ENCODE results near the gene TBC1D2.

Gene TBC1D2

GRCh38 chr9:98241357-98242300 lies 13.8 kb downstream of the TBC1D2 start:
- DNase-seq (ENCODE audit: low read depth in 2 of 3, low spot score in 1 of 3) = no peak

DNA sequence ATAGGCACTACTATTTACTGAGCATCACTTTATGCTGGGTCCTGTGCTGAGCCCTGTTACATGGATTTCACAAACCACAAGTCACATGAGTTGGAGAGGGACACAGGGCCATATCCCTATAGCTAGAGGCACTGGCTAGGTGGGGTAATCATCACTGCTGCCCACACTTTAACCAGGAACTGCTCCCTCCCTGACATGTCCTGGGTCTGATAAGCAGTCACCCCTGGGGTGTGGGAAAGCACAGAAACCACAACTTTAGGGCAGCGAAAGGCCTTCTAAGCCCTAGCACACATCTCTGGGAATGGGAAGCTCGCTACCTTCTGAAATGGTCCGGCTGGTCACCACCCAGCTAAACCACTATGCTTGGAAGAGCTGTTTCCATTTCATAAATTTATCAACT lies 15.0 kb downstream of the TBC1D2 start:
- no peak for DNase-seq (ENCODE audit: low read depth in 2 of 3, low spot score in 1 of 3)

DNA sequence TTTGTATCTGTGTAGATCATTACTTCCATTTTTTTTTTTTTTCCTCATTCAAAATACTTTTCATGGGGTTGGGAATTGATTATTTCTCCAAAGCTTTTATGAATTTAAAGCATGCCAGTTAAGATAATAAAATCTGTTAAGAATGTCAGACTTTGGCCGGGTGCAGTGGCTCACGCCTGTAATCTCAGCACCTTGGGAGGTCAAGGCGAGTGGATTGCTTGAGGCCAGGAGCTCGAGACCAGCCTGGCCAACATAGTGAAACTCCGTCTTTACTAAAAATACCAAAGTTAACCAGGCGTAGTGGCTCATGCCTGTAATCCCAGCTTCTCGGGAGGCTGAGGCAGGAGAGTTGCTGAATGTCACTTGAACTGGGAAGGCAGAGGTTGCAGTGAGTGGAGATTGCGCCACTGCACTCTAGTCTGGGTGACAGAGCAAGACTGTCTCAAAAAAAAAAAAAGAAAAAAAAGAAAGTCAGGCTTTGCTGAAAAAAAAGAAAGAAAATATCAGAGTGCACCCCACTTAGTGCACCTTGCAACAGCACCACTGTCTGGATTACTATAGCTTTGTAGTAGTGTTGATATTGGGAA lies 18.5 kb downstream of the TBC1D2 start:
- no peak for DNase-seq (ENCODE audit: low read depth in 2 of 3, low spot score in 1 of 3)

DNA sequence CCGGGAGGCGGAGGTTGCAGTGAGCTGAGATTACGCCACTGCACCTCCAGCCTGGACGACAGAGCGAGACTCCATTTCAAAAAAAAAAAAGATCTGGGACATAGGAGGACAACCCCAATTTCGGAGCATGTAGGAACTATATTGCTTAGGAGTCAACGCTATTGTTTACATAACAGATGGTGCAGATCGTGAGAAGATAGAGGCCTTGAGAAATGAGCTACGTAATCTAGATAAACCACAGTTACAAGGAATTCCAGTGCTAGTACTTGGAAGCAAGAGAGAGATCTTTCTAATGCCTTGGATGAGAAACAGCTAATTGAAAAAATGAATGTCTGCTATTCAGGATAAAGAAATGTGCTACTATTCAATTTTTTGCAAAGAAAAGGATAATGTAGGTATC lies 20.3 kb downstream of the TBC1D2 start:
- no peak for DNase-seq (ENCODE audit: low read depth in 2 of 3, low spot score in 1 of 3)

GRCh38 chr9:98234245-98234825 lies 21.1 kb downstream of the TBC1D2 start:
- no peak for DNase-seq (ENCODE audit: low read depth in 2 of 3, low spot score in 1 of 3)

- no peak for DNase-seq (ENCODE audit: low read depth in 2 of 3, low spot score in 1 of 3)
These were observed 22.5 kb downstream of the TBC1D2 start for GRCh38 chr9:98232926-98233325.

DNA sequence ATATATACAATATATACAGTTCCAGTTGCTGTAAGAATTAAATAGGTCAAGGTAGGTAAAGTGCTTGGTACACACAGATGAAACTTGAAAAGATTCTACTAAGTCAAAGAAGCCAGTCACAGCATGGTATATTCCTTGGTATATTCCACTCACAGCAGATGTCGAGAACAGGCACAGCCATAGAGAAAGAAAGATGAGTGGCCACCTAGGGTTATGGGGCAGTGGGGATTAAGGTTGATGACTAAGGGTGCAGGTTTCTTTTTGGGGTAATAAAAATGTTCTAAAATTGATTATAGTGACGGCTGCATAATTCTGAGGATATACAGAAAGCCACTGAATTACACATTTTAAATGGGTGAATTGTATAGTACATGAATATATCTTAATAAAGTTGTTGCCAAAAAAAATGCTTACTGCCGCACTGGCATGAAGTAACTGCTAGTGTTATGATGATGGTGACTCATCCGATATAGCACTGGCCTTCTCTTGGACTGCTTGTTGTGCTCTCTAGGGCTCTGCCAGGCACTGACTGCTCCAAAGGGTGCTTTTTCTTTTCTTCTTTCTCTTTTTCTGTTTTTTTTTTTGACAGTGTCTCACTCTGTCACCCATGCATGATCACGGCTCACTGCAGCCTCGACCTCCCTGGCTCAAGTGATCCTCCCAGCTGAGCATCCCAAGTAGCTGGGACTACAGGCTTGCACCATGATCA lies 23.5 kb downstream of the TBC1D2 start:
- no peak for DNase-seq (ENCODE audit: low read depth in 2 of 3, low spot score in 1 of 3)

DNA sequence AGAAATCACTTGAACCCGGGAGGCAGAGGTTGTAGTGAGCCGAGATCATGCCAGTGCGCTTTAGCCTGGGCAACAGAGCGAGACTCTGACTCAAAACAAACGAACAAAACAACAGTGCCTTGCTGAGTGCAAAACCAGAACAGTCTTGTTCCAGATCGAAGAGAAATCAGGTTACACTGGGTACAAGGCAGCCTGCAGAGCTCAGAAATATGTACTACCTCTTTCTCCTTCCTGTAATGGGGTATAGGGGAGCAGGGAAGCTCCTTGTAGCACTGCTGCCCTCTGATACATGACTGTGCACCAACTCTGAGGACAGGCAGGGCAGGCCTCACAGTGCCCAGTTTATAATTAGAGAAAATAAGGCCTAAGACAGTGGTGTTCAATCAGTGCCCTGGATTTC lies 24.7 kb downstream of the TBC1D2 start:
- DNase-seq (ENCODE audit: low read depth in 2 of 3, low spot score in 1 of 3) = no peak

- no peak for DNase-seq (ENCODE audit: low read depth in 2 of 3, low spot score in 1 of 3)
These were observed 25.1 kb downstream of the TBC1D2 start for GRCh38 chr9:98230304-98230703.

DNA sequence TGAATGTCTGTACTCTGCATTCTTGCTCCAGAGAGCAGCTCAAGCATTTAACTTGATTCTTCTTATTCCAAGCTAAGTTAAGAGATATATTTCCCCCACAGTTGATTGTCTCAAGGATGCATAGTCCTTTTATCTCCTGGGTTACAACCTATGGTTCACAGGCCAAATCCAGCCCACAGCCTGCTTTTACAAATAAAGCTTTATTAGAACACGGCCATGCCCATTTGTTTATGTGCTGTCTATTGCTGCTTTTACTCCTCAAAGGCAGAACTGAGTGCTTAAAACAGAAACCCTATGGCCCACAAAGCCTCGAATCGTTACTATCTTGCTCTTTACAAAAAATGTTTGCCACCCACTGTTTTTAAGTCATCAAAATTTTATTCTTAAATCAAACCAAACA lies 25.8 kb downstream of the TBC1D2 start:
- DNase-seq (ENCODE audit: low read depth in 2 of 3, low spot score in 1 of 3) = no peak

DNA sequence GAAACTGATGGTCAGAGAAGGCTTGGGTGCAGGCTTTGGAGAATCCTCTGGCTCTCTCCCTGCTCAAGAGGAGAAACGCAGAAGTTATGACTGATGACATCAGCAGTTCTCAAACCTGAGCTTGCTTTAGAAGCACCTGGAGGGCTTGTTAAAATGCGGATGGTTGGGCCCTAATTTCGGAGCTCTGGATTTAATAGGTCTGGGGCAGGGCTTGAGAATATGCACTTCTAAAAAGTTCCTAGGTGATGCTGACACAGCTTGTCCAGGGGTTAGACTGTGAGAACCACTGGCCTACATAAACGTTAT lies 26.4 kb downstream of the TBC1D2 start:
- no peak for DNase-seq (ENCODE audit: low read depth in 2 of 3, low spot score in 1 of 3)

DNA sequence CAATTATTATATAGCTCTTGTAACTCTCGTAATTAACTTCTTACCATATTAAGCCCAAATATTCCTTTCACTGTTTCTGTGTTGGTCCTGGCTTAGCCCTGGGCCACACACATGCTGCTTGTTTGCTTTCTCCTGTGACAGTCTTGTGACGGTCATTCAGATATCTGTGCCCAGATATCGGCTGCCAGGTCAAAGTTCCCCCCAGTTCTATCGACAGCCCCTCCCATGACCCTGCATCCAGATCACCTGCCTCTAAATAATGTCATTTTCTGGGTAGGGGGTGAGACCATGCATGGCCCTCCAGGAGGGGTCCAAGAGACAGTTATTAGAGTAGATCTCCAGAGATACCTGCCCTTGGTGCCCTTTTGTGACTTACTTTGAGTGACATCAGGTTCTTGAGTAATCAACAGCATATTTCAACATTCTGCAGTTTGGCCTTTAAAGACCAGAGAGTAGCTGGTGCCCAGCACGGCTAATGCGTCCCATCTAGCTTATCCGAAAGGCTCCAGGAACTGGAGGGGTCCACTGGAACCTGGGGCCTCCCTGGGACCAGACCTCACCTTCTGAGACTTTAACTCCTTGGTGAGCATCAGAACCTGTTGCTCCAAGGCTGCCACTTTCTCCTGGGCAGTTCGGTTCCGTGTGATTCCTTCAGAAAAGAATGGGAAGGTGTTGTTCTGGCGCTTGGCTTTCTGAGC lies 26.9 kb downstream of the TBC1D2 start:
- DNase-seq (ENCODE audit: low read depth in 2 of 3, low spot score in 1 of 3) = no peak

DNA sequence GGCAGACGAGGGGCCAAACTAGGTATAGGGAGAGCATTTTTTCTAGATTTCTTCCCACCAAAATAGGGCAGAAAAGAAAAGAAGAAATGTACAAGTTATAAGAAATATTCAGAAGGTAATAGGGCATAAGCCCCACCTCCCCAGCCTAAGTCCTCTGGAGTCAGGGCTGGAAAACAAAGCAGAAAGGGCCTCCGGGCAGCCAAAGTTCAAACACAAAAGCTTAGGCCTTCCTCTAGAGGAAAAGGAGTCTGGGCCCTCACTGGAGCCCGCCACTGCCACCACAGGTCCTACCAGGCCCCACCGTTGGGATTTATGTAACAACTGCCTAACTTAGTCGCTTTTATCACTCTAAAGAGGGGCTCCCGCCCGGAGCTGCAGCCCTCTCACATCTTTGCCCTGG lies 27.6 kb downstream of the TBC1D2 start:
- DNase-seq (ENCODE audit: low read depth in 2 of 3, low spot score in 1 of 3) = no peak

DNA sequence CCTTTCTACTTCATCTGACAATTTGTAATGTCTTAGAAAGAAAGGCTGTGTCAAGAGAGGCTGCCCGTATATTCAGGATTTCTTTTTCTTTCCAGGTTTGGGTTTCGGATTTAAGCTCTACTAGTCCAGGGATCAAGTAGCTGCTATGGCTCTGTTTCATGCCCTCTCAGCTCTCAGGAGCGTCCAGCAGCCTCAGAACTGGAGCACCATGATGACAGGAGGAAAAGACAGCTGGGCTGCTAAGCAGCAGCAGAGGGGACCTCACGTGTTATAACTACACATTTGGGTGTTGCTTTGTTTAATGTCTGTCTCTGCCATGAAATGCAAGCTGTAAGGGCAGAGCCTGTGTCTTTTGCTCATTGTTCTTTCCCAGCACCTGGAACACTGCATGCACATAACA lies 28.5 kb downstream of the TBC1D2 start:
- DNase-seq (ENCODE audit: low read depth in 2 of 3, low spot score in 1 of 3) = no peak

DNA sequence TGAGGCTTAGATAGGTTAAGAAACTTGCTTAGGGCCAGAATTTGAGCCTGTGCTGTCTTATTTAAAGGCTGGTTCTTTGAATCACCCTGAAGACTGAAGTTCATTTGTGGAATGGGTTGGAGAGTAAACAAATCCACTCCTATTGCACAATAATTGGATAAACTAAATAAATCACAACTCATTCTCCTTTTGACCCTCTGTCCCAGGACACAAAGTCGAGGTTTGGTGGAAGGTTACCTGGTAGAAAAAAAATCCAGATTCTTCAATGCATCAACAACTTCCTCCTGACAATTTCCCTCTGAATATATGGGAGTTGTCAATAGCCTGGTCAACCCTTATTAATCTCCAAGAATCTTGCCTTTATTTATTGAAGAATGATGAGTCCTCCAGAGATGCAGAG lies 28.9 kb downstream of the TBC1D2 start:
- DNase-seq (ENCODE audit: low read depth in 2 of 3, low spot score in 1 of 3) = no peak

- no peak for DNase-seq (ENCODE audit: low read depth in 2 of 3, low spot score in 1 of 3)
These were observed 30.4 kb downstream of the TBC1D2 start for GRCh38 chr9:98225015-98225442.

GRCh38 chr9:98222885-98223691 lies 32.4 kb downstream of the TBC1D2 start:
- DNase-seq (ENCODE audit: low read depth in 2 of 3, low spot score in 1 of 3) = no peak

DNA sequence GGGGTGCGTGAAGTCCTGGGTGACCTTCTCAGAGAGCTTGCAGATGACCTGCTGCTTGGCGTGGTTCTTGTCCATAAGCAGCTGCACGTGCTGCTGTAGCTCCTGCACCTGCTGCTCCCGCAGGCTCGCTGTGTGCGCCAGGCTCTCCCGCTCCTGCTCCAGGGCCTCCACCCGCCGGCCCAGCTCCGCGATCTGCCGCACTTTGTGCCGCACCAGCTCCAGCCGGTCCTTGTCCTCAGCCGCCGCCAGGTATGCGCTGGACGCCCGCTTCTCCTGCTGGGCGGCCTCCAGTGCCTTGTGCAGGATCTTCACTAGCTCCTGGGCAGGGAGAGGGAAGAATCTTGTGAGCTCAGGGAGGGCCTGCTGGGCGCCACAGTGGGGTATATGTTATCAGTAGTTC lies 34.5 kb downstream of the TBC1D2 start:
- no peak for DNase-seq (ENCODE audit: low read depth in 2 of 3, low spot score in 1 of 3)

- DNase-seq (ENCODE audit: low read depth in 2 of 3, low spot score in 1 of 3) = no peak
These were observed 35.6 kb downstream of the TBC1D2 start for GRCh38 chr9:98219794-98220370.

DNA sequence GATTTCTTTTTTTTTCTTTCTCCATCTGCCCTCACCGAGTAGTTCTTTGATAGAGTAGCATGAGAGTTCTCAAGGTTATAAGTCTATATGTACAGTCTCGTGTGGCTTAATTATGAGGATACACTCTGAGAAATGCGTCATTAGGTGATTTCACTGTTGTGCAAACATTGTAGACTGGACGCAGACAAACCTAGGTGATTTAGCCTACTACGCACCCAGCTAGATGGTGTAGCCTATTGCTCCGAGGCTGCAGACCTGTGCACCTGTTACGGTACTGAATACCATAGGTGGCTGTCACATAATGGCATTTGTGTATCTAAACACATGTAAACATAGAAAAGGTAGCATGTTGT lies 36.1 kb downstream of the TBC1D2 start:
- DNase-seq (ENCODE audit: low read depth in 2 of 3, low spot score in 1 of 3) = no peak
